TTC549 (cell line): Measurements from ENCODE around the gene GBP2.

ENCODE experiments used
- FAIRE-seq: peaks from 2 replicates; lab custom pipeline; 2012; peaks lifted over from hg19 to GRCh38; lab: Jason Lieb, UNC

Gene GBP2

GRCh38 chr1:89064632-89065031 is 61.3 kb downstream of the GBP2 start:
- no peak for FAIRE-seq

- no peak for FAIRE-seq
Observed at GRCh38 chr1:89063094-89063493, 62.8 kb downstream of the GBP2 start.

GRCh38 chr1:89060091-89060490 is 65.8 kb downstream of the GBP2 start:
- FAIRE-seq: no peak
